Measurements from ENCODE around the gene PRIMA1. TPM values are rescaled to one million over a fixed set of nuclear protein-coding genes. Genes with fewer than 3 reads are reported as not detected.

The PRIMA1 gene
- total and polyA plus RNA-seq, 2 experiments from 2014 or later: 2.1 to 3.5 TPM

GRCh38 chr14:93832081-93832480, 43.8 kb upstream of the PRIMA1 start:
- no peak overlapping the region for H3K27ac Mint-ChIP-seq
- H3K9me2 ChIP-seq (ENCODE audit: insufficient read depth): peaks cover 5% of the 10 kb centered on the region; the same call in 1 of the 2 replicates
- no peak for TF ChIP-seq CREB1 (CRISPR knock-in tag; IDR thresholded peaks at IDR 0.05; ENCODE audit: low read depth)
- TF ChIP-seq CTCF (conservative IDR thresholded peaks at IDR 0.05; ENCODE audit: low read depth in 2 of 2): no peak
- TF ChIP-seq ZNF331 (CRISPR knock-in tag; IDR thresholded peaks at IDR 0.05; ENCODE audit: low read depth): no peak
- no peak for TF ChIP-seq NANOG (IDR thresholded peaks at IDR 0.05; ENCODE audit: borderline replicate concordance)
- TF ChIP-seq ZNF462 (CRISPR knock-in tag; IDR thresholded peaks at IDR 0.05): no peak
- no peak for TF ChIP-seq ZNF114 (CRISPR knock-in tag; IDR thresholded peaks at IDR 0.05)
- TF ChIP-seq EZH2phosphoT487 (IDR thresholded peaks at IDR 0.05; ENCODE audit: unreplicated experiment): no peak
- no peak for ATAC-seq
- no peaks in the 10 kb centered on the region for H3K36me3 Mint-ChIP-seq (ENCODE audit: low read depth)
- no peaks in the 10 kb centered on the region for H3K79me2 ChIP-seq (replicated peaks; ENCODE audit: insufficient read depth)
- H3K4me3 Mint-ChIP-seq: no peak overlapping the region
- no peaks in the 10 kb centered on the region for H3F3A ChIP-seq (replicated peaks; ENCODE audit: low read depth)
- no peaks in the 10 kb centered on the region for H3K36me3 ChIP-seq (ENCODE audit: insufficient read depth)
- no peaks in the 10 kb centered on the region for H3K27me3 ChIP-seq (ENCODE audit: insufficient read depth)
- peaks cover 3% of the 10 kb centered on the region; the same call in 1 of the 3 replicates for H3K9me3 Mint-ChIP-seq
- DNase-seq (ENCODE audit: low spot score): no peak
- H3K4me3 ChIP-seq: no peak overlapping the region
- no peak overlapping the region for H3K27ac ChIP-seq (ENCODE audit: low read depth)
- peaks cover 4% of the 10 kb centered on the region for H3K27me3 Mint-ChIP-seq (ENCODE audit: insufficient read depth, low read depth, poor library complexity)
- no peak overlapping the region for H3K4me2 ChIP-seq
- H3K4me1 ChIP-seq (ENCODE audit: insufficient read depth): no peaks in the 10 kb centered on the region
- H3K4me1 Mint-ChIP-seq: no peaks in the 10 kb centered on the region; the same call in 2 of the 3 replicates
- no peaks in the 10 kb centered on the region for H4K20me1 ChIP-seq (replicated peaks; ENCODE audit: insufficient read depth)
- no peak overlapping the region for H2AFZ ChIP-seq

All from GM23338 (cell line).